ENCODE measurements around the gene ISL2. TPM values are rescaled to one million over a fixed set of nuclear protein-coding genes. Genes with fewer than 3 reads are reported as not detected.

Gene ISL2
- total and polyA plus RNA-seq, 2 of the 13 experiments (the other 11 are each of a cell fraction or from before 2014, with no cell fraction given), result 4.3 to 5.1 TPM

DNA sequence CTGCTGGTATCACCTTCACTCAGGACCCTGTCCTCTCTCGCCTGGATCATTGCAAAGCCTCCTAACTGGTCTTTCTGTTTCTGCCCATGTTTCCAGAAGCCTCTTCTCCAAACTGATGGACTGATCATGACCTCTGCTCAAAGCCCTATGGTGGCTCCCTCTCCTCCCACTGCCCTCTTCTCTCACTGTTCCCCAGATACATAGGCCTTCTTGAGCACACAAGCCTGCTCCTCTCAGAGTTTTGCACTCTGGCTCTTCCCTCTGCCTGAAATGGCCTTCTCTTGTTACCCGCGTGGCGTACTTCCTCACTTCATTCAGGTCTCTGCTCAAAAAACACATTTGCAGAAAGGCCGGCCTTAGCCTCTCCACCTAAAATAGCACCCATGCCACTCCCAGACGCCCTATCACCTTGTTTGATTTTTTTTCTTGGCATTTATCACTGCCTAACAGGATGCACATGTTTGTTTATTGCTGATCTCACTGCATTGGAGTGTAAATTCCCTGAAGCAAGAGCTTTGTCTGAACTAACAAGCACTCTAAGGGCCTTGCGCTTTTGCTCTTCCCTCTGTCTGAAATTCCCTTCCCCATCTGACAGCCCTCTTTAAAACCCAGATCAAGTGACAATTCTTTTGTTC lies 23.9 kb upstream of the ISL2 start (continued):
- TF ChIP-seq ZNF710 (CRISPR knock-in tag; IDR thresholded peaks at IDR 0.05; ENCODE audit: borderline replicate concordance) (no peak), ZNF780A (CRISPR knock-in tag; IDR thresholded peaks at IDR 0.05) (no peak), MLXIP (CRISPR knock-in tag; IDR thresholded peaks at IDR 0.05; ENCODE audit: borderline replicate concordance) (no peak), FOXA1 (IDR thresholded peaks at IDR 0.05) (no peak), FOXA1 (CRISPR knock-in tag; IDR thresholded peaks at IDR 0.05) (peak; percentile 76), TEAD3 (CRISPR knock-in tag; optimal IDR thresholded peaks at IDR 0.05; ENCODE audit: borderline replicate concordance) (peak; percentile 73), SIX4 (CRISPR knock-in tag; IDR thresholded peaks at IDR 0.05) (no peak), SRSF4 (IDR thresholded peaks at IDR 0.05; ENCODE audit: low read depth, low read length, poor library complexity, severe bottlenecking) (no peak), RARA (CRISPR knock-in tag; IDR thresholded peaks at IDR 0.05) (peak; percentile 39), HOXA3 (CRISPR knock-in tag; IDR thresholded peaks at IDR 0.05) (no peak), SMAD3 (CRISPR knock-in tag; IDR thresholded peaks at IDR 0.05) (no peak), YEATS2 (CRISPR knock-in tag; IDR thresholded peaks at IDR 0.05; ENCODE audit: borderline replicate concordance) (no peak), PAXIP1 (CRISPR knock-in tag; conservative IDR thresholded peaks at IDR 0.05) (peak; percentile 65), ZEB1 (IDR thresholded peaks at IDR 0.05; ENCODE audit: insufficient replicate concordance, low read depth) (no peak), RARG (CRISPR knock-in tag; IDR thresholded peaks at IDR 0.05; ENCODE audit: low read depth) (no peak)
- TF ChIP-seq, protein P1, sequence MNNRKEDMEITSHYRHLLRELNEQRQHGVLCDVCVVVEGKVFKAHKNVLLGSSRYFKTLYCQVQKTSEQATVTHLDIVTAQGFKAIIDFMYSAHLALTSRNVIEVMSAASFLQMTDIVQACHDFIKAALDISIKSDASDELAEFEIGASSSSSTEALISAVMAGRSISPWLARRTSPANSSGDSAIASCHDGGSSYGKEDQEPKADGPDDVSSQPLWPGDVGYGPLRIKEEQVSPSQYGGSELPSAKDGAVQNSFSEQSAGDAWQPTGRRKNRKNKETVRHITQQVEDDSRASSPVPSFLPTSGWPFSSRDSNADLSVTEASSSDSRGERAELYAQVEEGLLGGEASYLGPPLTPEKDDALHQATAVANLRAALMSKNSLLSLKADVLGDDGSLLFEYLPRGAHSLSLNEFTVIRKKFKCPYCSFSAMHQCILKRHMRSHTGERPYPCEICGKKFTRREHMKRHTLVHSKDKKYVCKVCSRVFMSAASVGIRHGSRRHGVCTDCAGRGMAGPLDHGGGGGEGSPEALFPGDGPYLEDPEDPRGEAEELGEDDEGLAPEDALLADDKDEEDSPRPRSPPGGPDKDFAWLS (CRISPR knock-in tag; IDR thresholded peaks at IDR 0.05; ENCODE audit: borderline replicate concordance), result no peak
- TF ChIP-seq, protein P2, sequence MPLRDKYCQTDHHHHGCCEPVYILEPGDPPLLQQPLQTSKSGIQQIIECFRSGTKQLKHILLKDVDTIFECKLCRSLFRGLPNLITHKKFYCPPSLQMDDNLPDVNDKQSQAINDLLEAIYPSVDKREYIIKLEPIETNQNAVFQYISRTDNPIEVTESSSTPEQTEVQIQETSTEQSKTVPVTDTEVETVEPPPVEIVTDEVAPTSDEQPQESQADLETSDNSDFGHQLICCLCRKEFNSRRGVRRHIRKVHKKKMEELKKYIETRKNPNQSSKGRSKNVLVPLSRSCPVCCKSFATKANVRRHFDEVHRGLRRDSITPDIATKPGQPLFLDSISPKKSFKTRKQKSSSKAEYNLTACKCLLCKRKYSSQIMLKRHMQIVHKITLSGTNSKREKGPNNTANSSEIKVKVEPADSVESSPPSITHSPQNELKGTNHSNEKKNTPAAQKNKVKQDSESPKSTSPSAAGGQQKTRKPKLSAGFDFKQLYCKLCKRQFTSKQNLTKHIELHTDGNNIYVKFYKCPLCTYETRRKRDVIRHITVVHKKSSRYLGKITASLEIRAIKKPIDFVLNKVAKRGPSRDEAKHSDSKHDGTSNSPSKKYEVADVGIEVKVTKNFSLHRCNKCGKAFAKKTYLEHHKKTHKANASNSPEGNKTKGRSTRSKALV (CRISPR knock-in tag; IDR thresholded peaks at IDR 0.05), result no peak
